PFSK-1 (cell line): ENCODE measurements around the gene GOLGA6B.

Source experiments
- FOXP2 ChIP-seq: optimal IDR thresholded peaks from 2 replicates; pipeline ENCODE3; 2011; ENCODE audit warnings: borderline replicate concordance, control low read depth, inconsistent platforms; ENCODE audit not compliant: insufficient read depth; ENCODE audit errors: extremely low read length, extremely low read depth
- POLR2AphosphoS5 ChIP-seq: IDR thresholded peaks from 2 replicates; pipeline ENCODE4 v1.6.1; 2012; ENCODE audit warnings: low read depth, mild to moderate bottlenecking, control low read depth, low read length, moderate library complexity
- SIN3A ChIP-seq: IDR thresholded peaks from 2 replicates; pipeline ENCODE4 v1.6.1; 2012; ENCODE audit warnings: mild to moderate bottlenecking, low read length, moderate library complexity, borderline replicate concordance; ENCODE audit not compliant: insufficient read depth
- TAF1 ChIP-seq: IDR thresholded peaks from 2 replicates; pipeline ENCODE4 v1.6.1; 2012; ENCODE audit warnings: low read length, control low read depth, borderline replicate concordance; ENCODE audit not compliant: insufficient read depth
- TF ChIP-seq, protein P1 (sequence below), 2 experiments: IDR thresholded peaks; 2 replicates each; pipeline versions ENCODE4 v1.6.1 to v1.8.0; 2011 to 2012; ENCODE audit warnings: low read depth in 2 of 2, low read length in 2 of 2, control low read depth in 1 of 2, inconsistent platforms in 1 of 2, mild to moderate bottlenecking in 1 of 2, moderate library complexity in 1 of 2; ENCODE audit not compliant: insufficient read depth in 1 of 2

GOLGA6B gene

DNA sequence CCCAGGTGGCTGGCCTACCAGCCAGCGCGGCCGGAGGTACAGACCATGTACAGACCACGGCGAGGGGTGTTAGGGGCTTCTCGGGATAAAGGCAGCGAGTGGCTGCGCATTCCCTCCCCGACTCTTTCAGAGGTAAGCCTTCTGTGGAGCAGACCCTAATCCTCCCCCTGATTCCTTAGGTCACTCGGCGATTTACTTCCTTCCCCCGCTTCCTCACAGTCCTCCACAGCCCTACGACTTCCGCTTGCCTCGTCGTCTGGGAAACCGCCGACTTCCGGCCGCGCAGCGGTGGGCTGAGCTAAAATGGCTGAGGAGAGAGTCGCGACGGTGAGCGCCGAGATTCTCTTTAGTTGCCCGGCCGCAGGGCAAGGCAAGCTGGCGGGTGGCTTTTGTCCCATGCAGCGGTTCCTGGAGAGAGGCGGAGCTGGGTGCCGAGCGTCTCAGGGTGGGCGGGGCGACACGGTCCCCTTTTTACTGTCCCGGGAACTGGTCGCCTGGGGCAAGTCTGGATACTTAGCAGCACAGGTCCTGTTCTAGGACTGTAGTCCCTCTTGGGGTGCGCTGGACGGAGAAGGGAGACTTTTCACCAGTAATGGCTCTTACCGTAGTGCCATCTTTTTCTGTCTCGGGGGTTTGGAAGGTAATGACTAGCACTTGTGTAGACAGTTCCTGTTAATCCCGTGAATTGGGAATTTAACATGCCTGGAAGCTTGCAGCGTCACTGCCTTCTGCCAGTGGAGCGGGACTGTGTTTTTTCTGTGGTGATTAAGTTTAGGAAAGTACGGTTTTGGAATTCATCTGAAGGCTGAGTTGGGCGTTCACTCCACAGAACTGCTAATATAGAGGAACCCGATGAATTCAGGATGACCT, 31.7 kb downstream of the GOLGA6B start, which contains the start of the genes BBS4 and HIGD2B:
TSS of gene BBS4 (plus strand) at position 283 of the 870 bp plus-strand sequence. CDS start at position 304, 21 bp downstream.
TSS of gene HIGD2B (minus strand) at position 258 of the 870 bp plus-strand sequence. CDS start 9,808 bp downstream, outside the sequence.
- TF ChIP-seq, protein P1, sequence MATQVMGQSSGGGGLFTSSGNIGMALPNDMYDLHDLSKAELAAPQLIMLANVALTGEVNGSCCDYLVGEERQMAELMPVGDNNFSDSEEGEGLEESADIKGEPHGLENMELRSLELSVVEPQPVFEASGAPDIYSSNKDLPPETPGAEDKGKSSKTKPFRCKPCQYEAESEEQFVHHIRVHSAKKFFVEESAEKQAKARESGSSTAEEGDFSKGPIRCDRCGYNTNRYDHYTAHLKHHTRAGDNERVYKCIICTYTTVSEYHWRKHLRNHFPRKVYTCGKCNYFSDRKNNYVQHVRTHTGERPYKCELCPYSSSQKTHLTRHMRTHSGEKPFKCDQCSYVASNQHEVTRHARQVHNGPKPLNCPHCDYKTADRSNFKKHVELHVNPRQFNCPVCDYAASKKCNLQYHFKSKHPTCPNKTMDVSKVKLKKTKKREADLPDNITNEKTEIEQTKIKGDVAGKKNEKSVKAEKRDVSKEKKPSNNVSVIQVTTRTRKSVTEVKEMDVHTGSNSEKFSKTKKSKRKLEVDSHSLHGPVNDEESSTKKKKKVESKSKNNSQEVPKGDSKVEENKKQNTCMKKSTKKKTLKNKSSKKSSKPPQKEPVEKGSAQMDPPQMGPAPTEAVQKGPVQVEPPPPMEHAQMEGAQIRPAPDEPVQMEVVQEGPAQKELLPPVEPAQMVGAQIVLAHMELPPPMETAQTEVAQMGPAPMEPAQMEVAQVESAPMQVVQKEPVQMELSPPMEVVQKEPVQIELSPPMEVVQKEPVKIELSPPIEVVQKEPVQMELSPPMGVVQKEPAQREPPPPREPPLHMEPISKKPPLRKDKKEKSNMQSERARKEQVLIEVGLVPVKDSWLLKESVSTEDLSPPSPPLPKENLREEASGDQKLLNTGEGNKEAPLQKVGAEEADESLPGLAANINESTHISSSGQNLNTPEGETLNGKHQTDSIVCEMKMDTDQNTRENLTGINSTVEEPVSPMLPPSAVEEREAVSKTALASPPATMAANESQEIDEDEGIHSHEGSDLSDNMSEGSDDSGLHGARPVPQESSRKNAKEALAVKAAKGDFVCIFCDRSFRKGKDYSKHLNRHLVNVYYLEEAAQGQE (IDR thresholded peaks at IDR 0.05; ENCODE audit: insufficient read depth in 1 of 2, low read depth in 2 of 2, low read length in 2 of 2): 0 out of 4 replicates have a peak, but pooled peaks of 1 of the 2 experiments have one; percentile 13
- TF ChIP-seq TAF1: peak; percentile 88; the same call in 1 of the 2 replicates
- no peak for TF ChIP-seq FOXP2
- peak; percentile 88 for TF ChIP-seq POLR2AphosphoS5
- TF ChIP-seq SIN3A: peak; percentile 76; the same call in 1 of the 2 replicates

DNA sequence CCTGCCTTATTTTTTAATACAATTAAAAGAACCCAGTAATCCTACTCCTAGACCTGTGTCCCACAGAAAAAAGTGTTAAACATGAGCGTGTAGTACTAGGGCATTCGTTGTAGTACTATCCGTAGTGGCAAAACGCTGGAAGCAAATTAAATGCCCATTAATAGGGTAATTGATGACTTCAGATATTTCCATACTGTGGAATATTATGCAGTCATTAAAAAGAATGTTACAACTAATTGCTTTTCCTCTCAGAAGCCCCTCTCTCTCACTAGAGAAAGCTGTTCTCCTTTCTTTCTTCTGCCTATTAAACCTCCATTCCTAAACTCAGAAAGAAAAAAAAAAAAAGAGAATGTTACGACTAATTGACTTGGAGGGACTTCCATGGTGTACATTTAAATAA, 34.2 kb downstream of the GOLGA6B start:
- no peak for TF ChIP-seq SIN3A
- TF ChIP-seq, protein P1 (IDR thresholded peaks at IDR 0.05; ENCODE audit: insufficient read depth in 1 of 2, low read depth in 2 of 2, low read length in 2 of 2): no peak
- no peak for TF ChIP-seq POLR2AphosphoS5
- no peak for TF ChIP-seq TAF1
- TF ChIP-seq FOXP2: no peak

DNA sequence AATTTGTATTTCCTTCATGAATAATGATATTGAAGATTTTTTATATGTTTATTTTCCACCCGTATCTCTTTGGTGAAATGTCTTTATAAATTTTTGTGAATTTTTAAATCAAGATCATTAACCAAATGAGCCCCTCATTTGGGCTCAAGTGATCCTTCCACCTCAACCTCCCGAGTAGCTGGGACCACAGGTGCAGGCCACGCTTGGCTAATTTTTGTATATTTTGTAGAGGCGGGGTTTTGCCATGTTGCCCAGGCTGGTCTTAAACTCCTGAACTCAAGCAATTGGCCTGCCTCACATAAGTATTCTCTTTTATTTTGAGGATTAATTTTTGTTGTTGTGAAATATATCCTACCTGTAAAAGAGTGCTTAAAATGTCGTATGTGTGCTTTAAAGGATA, 36.4 kb downstream of the GOLGA6B start:
- TF ChIP-seq, protein P1 (IDR thresholded peaks at IDR 0.05; ENCODE audit: insufficient read depth in 1 of 2, low read depth in 2 of 2, low read length in 2 of 2): no peak
- TF ChIP-seq FOXP2 (no peak), TAF1 (no peak), SIN3A (no peak), POLR2AphosphoS5 (no peak)

DNA sequence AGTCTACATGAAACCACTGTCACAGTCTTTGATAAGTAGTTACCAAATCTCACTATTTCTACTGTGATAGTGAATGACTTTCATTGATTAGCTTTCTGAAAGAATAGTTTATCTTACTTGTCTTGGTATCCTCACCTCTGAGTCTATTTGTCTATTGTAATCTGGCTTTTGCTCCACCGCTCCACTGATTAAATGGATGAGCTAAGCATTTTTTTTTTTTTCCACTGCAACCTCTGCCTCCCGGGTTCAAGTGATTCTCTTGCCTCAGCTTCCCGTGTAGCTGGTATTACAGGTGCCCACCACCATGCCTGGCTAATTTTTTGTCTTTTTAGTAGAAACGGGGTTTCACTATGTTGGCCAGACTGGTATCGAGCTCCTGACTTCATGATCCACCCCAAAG, 44.4 kb downstream of the GOLGA6B start:
- TF ChIP-seq FOXP2: no peak
- TF ChIP-seq, protein P1 (IDR thresholded peaks at IDR 0.05; ENCODE audit: insufficient read depth in 1 of 2, low read depth in 2 of 2, low read length in 2 of 2): no peak
